Erythroblast (primary cell): ENCODE results near the gene CAMK1D.
"Not testable (repeated sequence)": the region's sequence is repeated elsewhere in the genome, so short reads cannot be mapped to it uniquely, and the experiment has no call there.

Source experiments
- DNase-seq, 2 experiments: peaks; one replicate each; lab custom pipeline; 2025; lab: John Stamatoyannopoulos, UW
- GATA1 ChIP-seq: IDR thresholded peaks from 2 replicates; pipeline ENCODE4 v1.6.1; 2011; ENCODE audit warnings: low read depth, mild to moderate bottlenecking, control low read depth, low read length, moderate library complexity
- POLR2A ChIP-seq: IDR thresholded peaks from 2 replicates; pipeline ENCODE4 v1.6.1; 2011; ENCODE audit warnings: mild to moderate bottlenecking, low read length

Gene CAMK1D

GRCh38 chr10:12852687-12853086 is 503.3 kb downstream of the CAMK1D start:
- no peak for TF ChIP-seq GATA1
- DNase-seq: no peak

- DNase-seq: no peak
- TF ChIP-seq GATA1 (no peak), POLR2A (no peak)
These were observed 505.6 kb downstream of the CAMK1D start for GRCh38 chr10:12854988-12855387.

- TF ChIP-seq POLR2A: no peak
- no peak for TF ChIP-seq GATA1
- no peak for DNase-seq
These were observed 513.1 kb downstream of the CAMK1D start for GRCh38 chr10:12862459-12862858.

- not testable (repeated sequence) for DNase-seq
These were observed 516.2 kb downstream of the CAMK1D start for GRCh38 chr10:12865515-12865914.

GRCh38 chr10:12868229-12868628 is 518.9 kb downstream of the CAMK1D start:
- DNase-seq: no peak
- TF ChIP-seq GATA1: no peak
- no peak for TF ChIP-seq POLR2A

- TF ChIP-seq POLR2A (no peak), GATA1 (no peak)
- no peak for DNase-seq
These were observed 520.1 kb downstream of the CAMK1D start for GRCh38 chr10:12869427-12869826.

GRCh38 chr10:12872577-12872976 is 523.2 kb downstream of the CAMK1D start:
- TF ChIP-seq GATA1 (no peak), POLR2A (no peak)

GRCh38 chr10:12873172-12873571 is 523.8 kb downstream of the CAMK1D start:
- TF ChIP-seq POLR2A: no peak
- no peak for TF ChIP-seq GATA1
- no peak for DNase-seq

More at GRCh38 chr10:12872577-12872976, 523.2 kb downstream of the CAMK1D start:
- DNase-seq: no peak

GRCh38 chr10:12874501-12874900 is 525.2 kb downstream of the CAMK1D start:
- TF ChIP-seq GATA1 (no peak), POLR2A (no peak)
- DNase-seq: no peak

- TF ChIP-seq POLR2A: no peak
- TF ChIP-seq GATA1: no peak
- no peak for DNase-seq
These were observed 525.8 kb downstream of the CAMK1D start for GRCh38 chr10:12875100-12875499.

GRCh38 chr10:12876266-12876665 is 526.9 kb downstream of the CAMK1D start:
- no peak for DNase-seq
- TF ChIP-seq POLR2A (no peak), GATA1 (no peak)

GRCh38 chr10:12877150-12877549 is 527.8 kb downstream of the CAMK1D start:
- no peak for DNase-seq
- TF ChIP-seq POLR2A: no peak
- no peak for TF ChIP-seq GATA1

GRCh38 chr10:12880423-12880822 is 531.1 kb downstream of the CAMK1D start:
- DNase-seq: no peak
- TF ChIP-seq POLR2A (no peak), GATA1 (no peak)

- no peak for DNase-seq
- no peak for TF ChIP-seq POLR2A
- TF ChIP-seq GATA1: no peak
These were observed 535.5 kb downstream of the CAMK1D start for GRCh38 chr10:12884851-12885250.
